Hepatocyte (in vitro differentiated cells): ENCODE measurements around the gene ANXA2.

Source experiments
- CTCF ChIP-seq: fragments of 200-600 bp; sonication (generic); IDR thresholded peaks from 2 replicates; pipeline ENCODE4 v1.5.1; 2016; ENCODE audit warnings: antibody characterized with exemption, mild to moderate bottlenecking; ENCODE audit not compliant: poor library complexity
- EZH2phosphoT487 ChIP-seq: fragments of 200-600 bp; sonication (generic); IDR thresholded peaks from one replicate; pipeline ENCODE4 v1.6.1; 2018; ENCODE audit warnings: antibody characterized with exemption, mild to moderate bottlenecking, low read depth, moderate library complexity; ENCODE audit not compliant: unreplicated experiment, severe bottlenecking

DNA sequence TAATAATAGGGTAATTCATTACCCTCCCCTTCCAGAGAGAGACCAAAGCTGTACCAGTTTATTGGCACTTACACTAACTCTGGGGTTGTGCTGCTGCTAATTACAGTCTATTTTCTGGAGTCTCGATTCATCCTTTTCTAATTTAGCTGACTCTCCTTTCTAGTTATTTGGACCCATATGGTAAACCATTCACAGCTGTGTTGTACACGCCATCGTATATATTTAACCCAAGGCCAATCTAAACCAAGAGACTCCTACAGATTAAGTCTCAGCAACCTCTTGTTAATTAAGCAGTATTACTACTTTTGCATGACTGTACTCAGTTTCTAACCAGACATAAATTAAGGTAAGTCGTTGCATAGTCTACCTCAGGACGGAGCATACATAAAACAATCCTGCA lies 22.5 kb downstream of the ANXA2 start:
- no peak for TF ChIP-seq CTCF
- no peak for TF ChIP-seq EZH2phosphoT487
